ENCODE data around the gene MAN1C1. TPM values are rescaled to one million over a fixed set of nuclear protein-coding genes. Genes with fewer than 3 reads are reported as not detected.
A peak's percentile ranks its signal among the peaks of the same experiment; 100 is the strongest.

The MAN1C1 gene
- total RNA-seq, 1 experiment from 2014 or later = 9.3 TPM

DNA sequence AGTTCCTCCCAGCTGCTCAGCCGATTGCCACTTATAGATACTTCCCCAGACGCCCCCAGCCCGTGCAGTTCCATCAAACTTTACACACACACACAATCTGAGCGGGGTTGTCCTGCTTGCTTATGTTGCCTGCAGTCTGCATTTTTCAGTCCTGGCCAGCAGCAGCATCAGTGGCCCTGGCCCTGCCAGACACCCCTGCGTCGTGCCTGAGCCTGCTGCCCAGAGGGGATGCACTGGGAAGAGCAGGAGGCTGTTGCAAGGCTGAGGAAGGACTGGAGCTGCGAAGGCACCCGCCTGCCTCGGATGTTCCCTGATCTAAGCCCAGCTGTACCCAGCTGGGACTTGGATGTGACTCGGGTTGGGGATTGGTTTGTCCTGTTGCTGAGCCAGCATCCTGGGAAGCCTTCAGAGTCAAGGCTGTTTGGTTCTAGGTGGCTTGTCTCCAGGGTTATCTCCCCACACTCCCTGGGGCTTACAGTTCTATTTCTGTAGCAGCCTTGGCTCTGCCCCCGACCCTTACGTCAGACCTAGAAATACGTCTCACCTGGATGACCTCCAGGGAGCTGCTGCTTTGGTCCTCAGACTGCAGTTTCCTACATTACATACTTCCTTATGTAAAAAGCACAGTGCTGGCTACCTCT, 42.3 kb downstream of the MAN1C1 start:
- no peak overlapping the region for H3K9ac ChIP-seq (ENCODE audit: extremely low read depth, insufficient read length, low read length)
- H2BK12ac ChIP-seq (ENCODE audit: insufficient read length, low read depth, low read length) = no peak overlapping the region
- no peaks in the 10 kb centered on the region for H3K79me1 ChIP-seq (ENCODE audit: insufficient read depth, low read depth, low read length, poor library complexity, severe bottlenecking)
- no peak overlapping the region for H4K5ac ChIP-seq (ENCODE audit: insufficient read length, low read depth, low read length)
- peaks cover 2% of the 10 kb centered on the region; the same call in 1 of the 2 replicates for H3K4me1 ChIP-seq (ENCODE audit: insufficient read depth, low read length)
- no peak overlapping the region for H2AK5ac ChIP-seq (ENCODE audit: insufficient read length, low read length)
- no peak overlapping the region for H4K91ac ChIP-seq (ENCODE audit: insufficient read length, low read depth, low read length)
- H3K79me2 ChIP-seq (ENCODE audit: insufficient read depth, low read length) = no peaks in the 10 kb centered on the region
- no CpG with 5 or more reads among the region's 13 CpGs for WGBS (ENCODE audit: extremely low coverage, insufficient read length, low lambda C conversion rate)
- H3K18ac ChIP-seq (ENCODE audit: insufficient read length, low read depth, low read length) = no peak overlapping the region
- no peak overlapping the region for H3K4ac ChIP-seq (ENCODE audit: low read depth, low read length)
- Mint-ChIP-seq H3K9me3 (no peaks in the 10 kb centered on the region), H3K36me3 (ENCODE audit: insufficient read depth in 1 of 3, low read depth in 3 of 3) (no peaks in the 10 kb centered on the region), H3K27me3 (ENCODE audit: low read depth) (no peaks in the 10 kb centered on the region), H3K4me3 (no peak overlapping the region), H3K4me1 (peaks cover 12 to 16% of the 10 kb centered on the region in 2 experiments), H3K27ac (peak overlapping the region in 1 of 3 experiments; percentile 46; a peak in 1 of 7 replicates)
- no peak overlapping the region for H4K8ac ChIP-seq (replicated peaks; ENCODE audit: insufficient read length, low read depth, low read length)
- H3K9me3 ChIP-seq (ENCODE audit: control insufficient read depth, low read depth, low read length) = no peaks in the 10 kb centered on the region
- no peak overlapping the region for H3T11ph ChIP-seq (ENCODE audit: low read length)
- H3K23me2 ChIP-seq (ENCODE audit: insufficient read length, low read depth, low read length, poor library complexity, severe bottlenecking) = no peaks in the 10 kb centered on the region
- no peak overlapping the region for H3K56ac ChIP-seq (ENCODE audit: insufficient read length, low read depth, low read length)
- H3K27ac ChIP-seq (ENCODE audit: insufficient read length, low read depth, low read length) = no peak overlapping the region
- H3K27me3 ChIP-seq (ENCODE audit: insufficient read depth, low read length) = no peaks in the 10 kb centered on the region
- no peak overlapping the region for H2BK20ac ChIP-seq (ENCODE audit: low read depth, low read length, poor library complexity, severe bottlenecking)
- no peak overlapping the region for H2BK120ac ChIP-seq (ENCODE audit: low read depth, low read length, poor library complexity, severe bottlenecking)
- H2BK5ac ChIP-seq (ENCODE audit: insufficient read length, low read length) = no peak overlapping the region
- no peak overlapping the region for H2AFZ ChIP-seq (ENCODE audit: low read length)
- no peak overlapping the region for H3K23ac ChIP-seq (ENCODE audit: insufficient read length, low read depth, low read length)
- no peak overlapping the region for H3K4me2 ChIP-seq (ENCODE audit: insufficient read depth, insufficient read length, low read length)
- no peak overlapping the region for H2BK15ac ChIP-seq (ENCODE audit: low read depth, low read length)
- DNase-seq = peak; percentile 25
- H4K20me1 ChIP-seq (ENCODE audit: control insufficient read depth, insufficient read depth, insufficient read length) = no peaks in the 10 kb centered on the region
- TF ChIP-seq, protein P1, sequence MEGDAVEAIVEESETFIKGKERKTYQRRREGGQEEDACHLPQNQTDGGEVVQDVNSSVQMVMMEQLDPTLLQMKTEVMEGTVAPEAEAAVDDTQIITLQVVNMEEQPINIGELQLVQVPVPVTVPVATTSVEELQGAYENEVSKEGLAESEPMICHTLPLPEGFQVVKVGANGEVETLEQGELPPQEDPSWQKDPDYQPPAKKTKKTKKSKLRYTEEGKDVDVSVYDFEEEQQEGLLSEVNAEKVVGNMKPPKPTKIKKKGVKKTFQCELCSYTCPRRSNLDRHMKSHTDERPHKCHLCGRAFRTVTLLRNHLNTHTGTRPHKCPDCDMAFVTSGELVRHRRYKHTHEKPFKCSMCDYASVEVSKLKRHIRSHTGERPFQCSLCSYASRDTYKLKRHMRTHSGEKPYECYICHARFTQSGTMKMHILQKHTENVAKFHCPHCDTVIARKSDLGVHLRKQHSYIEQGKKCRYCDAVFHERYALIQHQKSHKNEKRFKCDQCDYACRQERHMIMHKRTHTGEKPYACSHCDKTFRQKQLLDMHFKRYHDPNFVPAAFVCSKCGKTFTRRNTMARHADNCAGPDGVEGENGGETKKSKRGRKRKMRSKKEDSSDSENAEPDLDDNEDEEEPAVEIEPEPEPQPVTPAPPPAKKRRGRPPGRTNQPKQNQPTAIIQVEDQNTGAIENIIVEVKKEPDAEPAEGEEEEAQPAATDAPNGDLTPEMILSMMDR (conservative IDR thresholded peaks at IDR 0.05) = no peak
- no peak overlapping the region for H3K14ac ChIP-seq (ENCODE audit: insufficient read depth, low read length)
